ENCODE results near the gene DNAJC19.
"Not testable (repeated sequence)": the region's sequence is repeated elsewhere in the genome, so short reads cannot be mapped to it uniquely, and the experiment has no call there.

Gene DNAJC19

GRCh38 chr3:181007262-181007661, 17.7 kb upstream of the DNAJC19 start:
- TF ChIP-seq CTCF (IDR thresholded peaks at IDR 0.05; ENCODE audit: extremely low read depth, insufficient read depth, missing control alignments) = no peak
- in situ Hi-C loops (cut with MboI; ENCODE audit: low pct_unique_long_range_greater_than_20kb, low sequenced_read_pairs, unreplicated experiment) = no loop called here
- no peak for DNase-seq (ENCODE audit: low spot score)

DNA sequence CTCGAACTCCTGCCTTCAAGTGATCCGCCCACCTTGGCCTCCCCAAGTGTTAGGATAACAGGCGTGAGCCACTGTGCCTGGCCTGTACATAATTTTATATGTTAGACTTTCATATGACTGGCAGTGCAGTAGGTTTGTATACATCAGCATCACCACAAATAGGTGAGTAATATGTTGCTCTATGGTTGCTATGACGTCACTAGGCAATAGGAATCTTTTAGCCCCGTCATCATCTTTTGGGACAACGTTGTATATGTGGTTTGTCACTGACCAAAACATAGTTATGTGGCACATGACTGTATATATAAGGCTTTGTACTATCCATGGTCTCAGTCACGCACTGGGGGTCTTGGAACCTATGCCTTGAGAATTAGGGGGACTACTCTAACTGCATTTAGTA, 17.0 kb upstream of the DNAJC19 start:
- in situ Hi-C loops (cut with MboI; ENCODE audit: low pct_unique_long_range_greater_than_20kb, low sequenced_read_pairs, unreplicated experiment) = no loop called here
- no peak for TF ChIP-seq CTCF (IDR thresholded peaks at IDR 0.05; ENCODE audit: extremely low read depth, insufficient read depth, missing control alignments)
- DNase-seq (ENCODE audit: low spot score) = no peak

- in situ Hi-C loops (cut with MboI; ENCODE audit: low pct_unique_long_range_greater_than_20kb, low sequenced_read_pairs, unreplicated experiment); DNase-seq (ENCODE audit: low spot score): not testable (repeated sequence)
Observed at GRCh38 chr3:181003469-181003868, 13.9 kb upstream of the DNAJC19 start.

DNA sequence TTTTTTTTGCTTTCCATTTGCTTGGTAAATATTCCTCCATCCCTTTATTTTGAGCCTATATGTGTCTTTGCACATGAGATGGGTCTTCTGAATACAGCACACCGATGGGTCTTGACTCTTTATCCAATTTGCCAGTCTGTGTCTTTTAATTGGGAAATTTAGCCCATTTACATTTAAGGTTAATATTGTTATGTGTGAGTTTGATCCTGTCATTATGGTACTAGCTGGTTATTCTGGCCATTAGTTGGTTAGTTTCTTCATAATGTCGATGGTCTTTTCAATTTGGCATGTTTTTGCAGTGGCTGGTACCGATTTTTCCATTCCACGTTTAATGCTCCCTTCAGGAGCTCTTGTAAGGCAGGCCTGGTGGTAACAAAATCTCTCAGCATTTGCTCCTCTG, 12.8 kb upstream of the DNAJC19 start:
- in situ Hi-C loops (cut with MboI; ENCODE audit: low pct_unique_long_range_greater_than_20kb, low sequenced_read_pairs, unreplicated experiment); DNase-seq (ENCODE audit: low spot score): not testable (repeated sequence)

DNA sequence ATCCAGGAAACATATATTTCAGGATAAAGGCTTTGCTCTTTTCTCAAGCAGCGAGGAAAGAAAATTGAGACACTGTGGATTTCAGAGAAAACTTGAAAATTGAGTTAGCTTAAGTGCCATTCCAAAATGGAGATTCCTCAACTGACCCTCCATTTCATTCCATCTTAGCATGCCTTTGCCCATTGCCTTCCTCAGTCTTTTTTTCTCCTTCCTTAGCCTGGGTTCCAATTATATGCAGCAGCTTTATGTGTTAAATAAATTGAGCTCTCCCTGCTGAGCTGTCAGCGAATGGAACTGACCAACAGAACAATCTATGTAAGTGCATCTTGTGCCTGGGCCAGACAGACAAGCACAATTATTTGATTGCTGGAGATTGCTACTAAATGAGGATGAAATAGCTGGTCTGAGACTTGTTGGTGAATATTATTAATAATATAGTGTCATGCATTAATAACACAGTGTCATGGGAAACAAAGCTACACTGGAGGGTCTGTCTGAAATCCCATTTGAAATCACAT, 6.9 kb upstream of the DNAJC19 start:
- in situ Hi-C loops (cut with MboI; ENCODE audit: low pct_unique_long_range_greater_than_20kb, low sequenced_read_pairs, unreplicated experiment) = no loop called here
- DNase-seq (ENCODE audit: low spot score) = no peak
- no peak for TF ChIP-seq CTCF (IDR thresholded peaks at IDR 0.05; ENCODE audit: extremely low read depth, insufficient read depth, missing control alignments)

- in situ Hi-C loops (cut with MboI; ENCODE audit: low pct_unique_long_range_greater_than_20kb, low sequenced_read_pairs, unreplicated experiment) = no loop called here
- no peak for DNase-seq (ENCODE audit: low spot score)
- no peak for TF ChIP-seq CTCF (IDR thresholded peaks at IDR 0.05; ENCODE audit: extremely low read depth, insufficient read depth, missing control alignments)
Observed at GRCh38 chr3:180990505-180990904, 969 bp upstream of the DNAJC19 start.

- DNase-seq (ENCODE audit: low spot score) = no peak
- in situ Hi-C loops (cut with MboI; ENCODE audit: low pct_unique_long_range_greater_than_20kb, low sequenced_read_pairs, unreplicated experiment) = no loop called here
- no peak for TF ChIP-seq CTCF (IDR thresholded peaks at IDR 0.05; ENCODE audit: extremely low read depth, insufficient read depth, missing control alignments)
Observed at GRCh38 chr3:180987344-180987743, 2.2 kb downstream of the DNAJC19 start.

- DNase-seq (ENCODE audit: low spot score); in situ Hi-C loops (cut with MboI; ENCODE audit: low pct_unique_long_range_greater_than_20kb, low sequenced_read_pairs, unreplicated experiment): not testable (repeated sequence)
Observed at GRCh38 chr3:180986366-180986765, 3.2 kb downstream of the DNAJC19 start.

Data from GM13977 (cell line).